HEK293 (cell line): Measurements from ENCODE around the gene VANGL1.

Experiments
- GFI1B ChIP-seq: fragments of 450-650 bp; formaldehyde crosslinking; IDR thresholded peaks from 2 replicates; pipeline ENCODE4 v1.5.1; 2016; ENCODE audit warnings: missing biosample characterization, missing genetic modification characterization
- KLF8 ChIP-seq: fragments of 450-650 bp; formaldehyde crosslinking; IDR thresholded peaks from 2 replicates; pipeline ENCODE4 v1.5.1; 2016; ENCODE audit warnings: missing biosample characterization, missing genetic modification characterization
- ZNF221 ChIP-seq: fragments of 450-650 bp; formaldehyde crosslinking; IDR thresholded peaks from 2 replicates; pipeline ENCODE4 v1.5.1; 2017; ENCODE audit warnings: missing biosample characterization, missing genetic modification characterization, borderline replicate concordance
- ZNF266 ChIP-seq: fragments of 450-650 bp; formaldehyde crosslinking; IDR thresholded peaks from 2 replicates; pipeline ENCODE4 v1.5.1; 2016; ENCODE audit warnings: missing biosample characterization, missing genetic modification characterization, low read depth
- ZNF302 ChIP-seq: fragments of 450-650 bp; formaldehyde crosslinking; IDR thresholded peaks from 2 replicates; pipeline ENCODE4 v1.5.1; 2016; ENCODE audit warnings: missing biosample characterization, missing genetic modification characterization, low read depth
- ZNF571 ChIP-seq: fragments of 450-650 bp; formaldehyde crosslinking; IDR thresholded peaks from 2 replicates; pipeline ENCODE4 v1.5.0; 2017; ENCODE audit warnings: missing biosample characterization, missing genetic modification characterization
- ZNF610 ChIP-seq: fragments of 450-650 bp; formaldehyde crosslinking; IDR thresholded peaks from 2 replicates; pipeline ENCODE4 v1.5.1; 2016; ENCODE audit warnings: missing biosample characterization, missing genetic modification characterization, borderline replicate concordance
- ZNF747 ChIP-seq: fragments of 450-650 bp; formaldehyde crosslinking; IDR thresholded peaks from 2 replicates; pipeline ENCODE4 v1.5.1; 2016; ENCODE audit warnings: missing biosample characterization, missing genetic modification characterization
- TF ChIP-seq, protein P1 (sequence below): fragments of 450-650 bp; formaldehyde crosslinking; IDR thresholded peaks from 2 replicates; pipeline ENCODE4 v1.5.1; 2016; ENCODE audit warnings: missing biosample characterization, missing genetic modification characterization

- TF ChIP-seq KLF8 (tag by site-specific recombination) = no peak
- TF ChIP-seq, protein P1, sequence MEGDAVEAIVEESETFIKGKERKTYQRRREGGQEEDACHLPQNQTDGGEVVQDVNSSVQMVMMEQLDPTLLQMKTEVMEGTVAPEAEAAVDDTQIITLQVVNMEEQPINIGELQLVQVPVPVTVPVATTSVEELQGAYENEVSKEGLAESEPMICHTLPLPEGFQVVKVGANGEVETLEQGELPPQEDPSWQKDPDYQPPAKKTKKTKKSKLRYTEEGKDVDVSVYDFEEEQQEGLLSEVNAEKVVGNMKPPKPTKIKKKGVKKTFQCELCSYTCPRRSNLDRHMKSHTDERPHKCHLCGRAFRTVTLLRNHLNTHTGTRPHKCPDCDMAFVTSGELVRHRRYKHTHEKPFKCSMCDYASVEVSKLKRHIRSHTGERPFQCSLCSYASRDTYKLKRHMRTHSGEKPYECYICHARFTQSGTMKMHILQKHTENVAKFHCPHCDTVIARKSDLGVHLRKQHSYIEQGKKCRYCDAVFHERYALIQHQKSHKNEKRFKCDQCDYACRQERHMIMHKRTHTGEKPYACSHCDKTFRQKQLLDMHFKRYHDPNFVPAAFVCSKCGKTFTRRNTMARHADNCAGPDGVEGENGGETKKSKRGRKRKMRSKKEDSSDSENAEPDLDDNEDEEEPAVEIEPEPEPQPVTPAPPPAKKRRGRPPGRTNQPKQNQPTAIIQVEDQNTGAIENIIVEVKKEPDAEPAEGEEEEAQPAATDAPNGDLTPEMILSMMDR (tag by site-specific recombination) = no peak
- TF ChIP-seq ZNF610 = no peak
- no peak for TF ChIP-seq ZNF302 (tag by site-specific recombination)
- TF ChIP-seq GFI1B (tag by site-specific recombination) = no peak
- TF ChIP-seq ZNF221 (tag by site-specific recombination) = no peak
- TF ChIP-seq ZNF266 = no peak
- TF ChIP-seq ZNF747 (tag by site-specific recombination) = no peak
- no peak for TF ChIP-seq ZNF571 (tag by site-specific recombination)
Observed at GRCh38 chr1:115647047-115647446, 5.3 kb downstream of the VANGL1 start.
